Colonic mucosa (tissue), 4 donors: ENCODE data around the gene PRKAR1B. TPM values are rescaled to one million over a fixed set of nuclear protein-coding genes. Genes with fewer than 3 reads are reported as not detected.

Experiments used
- DNase-seq: peaks from one replicate; pipeline ENCODE4 v3.0.0-alpha.2; 2020
- H3K27ac ChIP-seq: fragments of 200-600 bp; one replicate; pipeline ENCODE4 v1.8.0; 2021
- H3K27me3 ChIP-seq: fragments of 200-600 bp; one replicate; pipeline ENCODE4 v1.8.0; 2021
- H3K36me3 ChIP-seq: fragments of 200-600 bp; one replicate; pipeline ENCODE4 v1.8.0; 2021
- H3K4me1 ChIP-seq: fragments of 200-600 bp; one replicate; pipeline ENCODE4 v1.8.0; 2021; ENCODE audit warnings: mild to moderate bottlenecking
- H3K4me3 ChIP-seq: fragments of 200-600 bp; one replicate; pipeline ENCODE4 v1.8.0; 2021
- H3K9ac ChIP-seq, 2 donors: one replicate each; pipeline ENCODE4 v1.7.0; 2013; ENCODE audit warnings: control low read depth in 2 of 2, low read depth in 2 of 2, low read length in 2 of 2
- H3K9me3 ChIP-seq: fragments of 200-600 bp; one replicate; pipeline ENCODE4 v1.8.0; 2021
- CTCF ChIP-seq: fragments of 200-600 bp; IDR thresholded peaks from one replicate; pipeline ENCODE4 v1.8.0; 2022; ENCODE audit warnings: antibody characterized with exemption, mild to moderate bottlenecking
- intact Hi-C: fragments of 100-400 bp; cut with DNase I; formaldehyde crosslinking; loops from one replicate; pipeline ENCODE4 v1.14.1; 2022
- total RNA-seq, 2 donors: library from RNA; stranded (reverse); fragmentation: NEBNext Ultra II Directional in 1 of 2; extraction: Animal tissue kit (Norgen Biotek cat#: 25700) in 1 of 2; gene quantifications; one replicate each; pipeline ENCODE4 v1.2.1, GENCODE V29; 2021
- donor health status: healthy.
- donor health status: DM: no; HTN: no; CAD: no.
- donor health status: DM: no; HTN: no; CAD: no.

Gene PRKAR1B
- total RNA-seq, 2 donors from 2014 or later = 19.2 to 32.8 TPM

- no peaks in the 10 kb centered on the region for H3K9me3 ChIP-seq
- no peaks in the 10 kb centered on the region for H3K36me3 ChIP-seq
- no peak overlapping the region for H3K4me3 ChIP-seq
- no peak for DNase-seq
- H3K4me1 ChIP-seq = peaks cover 7% of the 10 kb centered on the region
- TF ChIP-seq CTCF = no peak
- H3K27ac ChIP-seq = no peak overlapping the region
- H3K27me3 ChIP-seq = no peaks in the 10 kb centered on the region
- intact Hi-C loops = no loop called here
- no peak overlapping the region for H3K9ac ChIP-seq
These were observed 16.9 kb downstream of the PRKAR1B start for GRCh38 chr7:710161-710560.

GRCh38 chr7:707296-708000 lies 19.6 kb downstream of the PRKAR1B start:
- Histone ChIP-seq H3K9me3 (no peaks in the 10 kb centered on the region), H3K9ac (peak overlapping the region in 1 of 2 donors; percentile 34), H3K4me3 (no peak overlapping the region), H3K27ac (peak overlapping the region; percentile 15), H3K27me3 (no peaks in the 10 kb centered on the region), H3K36me3 (no peaks in the 10 kb centered on the region), H3K4me1 (peaks cover 7% of the 10 kb centered on the region)
- intact Hi-C loops = loop anchor here (5.0 kb wide), 1 partner anchor 85 kb away; no protein-coding TSS in a partner anchor
- DNase-seq = no peak
- no peak for TF ChIP-seq CTCF

DNA sequence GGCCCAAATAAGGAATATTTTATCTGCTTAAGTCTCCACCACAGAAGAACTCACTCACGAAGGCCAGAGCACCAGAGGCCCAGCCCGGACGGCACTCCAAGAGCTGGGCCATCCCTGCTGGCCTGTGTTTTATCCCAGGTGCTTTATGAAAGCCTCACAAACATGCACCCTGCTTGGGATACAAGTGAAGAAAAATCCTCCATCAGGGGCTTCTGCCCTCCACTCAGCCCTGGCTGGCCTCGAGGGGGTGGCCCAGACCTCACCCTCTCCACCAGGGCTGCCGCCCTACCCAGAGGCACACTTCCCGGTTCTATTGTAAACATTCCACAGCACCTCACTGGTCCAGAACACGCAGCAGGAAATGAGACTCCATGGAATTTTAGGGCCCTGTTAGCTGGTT lies 20.4 kb downstream of the PRKAR1B start:
- TF ChIP-seq CTCF = no peak
- intact Hi-C loops = loop anchor here (5.0 kb wide), 1 partner anchor 84 kb away; no protein-coding TSS in a partner anchor
- Histone ChIP-seq H3K27me3 (no peaks in the 10 kb centered on the region), H3K9ac (peak overlapping the region in 1 of 2 donors; percentile 26), H3K4me1 (peaks cover 7% of the 10 kb centered on the region), H3K36me3 (no peaks in the 10 kb centered on the region), H3K27ac (peak overlapping the region; percentile 15), H3K4me3 (no peak overlapping the region), H3K9me3 (no peaks in the 10 kb centered on the region)
- peak; percentile 72 for DNase-seq

DNA sequence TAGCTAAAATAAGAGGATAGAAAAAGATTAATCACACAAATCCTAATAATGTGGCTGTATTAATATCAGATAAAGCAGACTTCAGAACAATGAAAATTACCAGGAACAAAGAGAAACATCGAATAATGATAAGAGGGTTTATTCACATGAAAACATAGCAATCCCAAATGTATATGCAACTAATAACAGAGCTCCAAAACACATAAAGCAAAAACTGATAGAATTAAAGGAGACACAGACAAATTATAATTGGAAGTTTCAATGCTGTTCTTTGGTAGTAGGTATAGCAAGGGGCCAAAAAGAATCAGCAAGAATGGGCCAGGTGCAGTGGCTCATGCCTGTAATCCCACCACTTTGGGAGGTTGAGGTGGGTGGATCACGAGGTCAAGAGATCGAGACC lies 24.0 kb downstream of the PRKAR1B start:
- H3K4me3 ChIP-seq = no peak overlapping the region
- intact Hi-C loops = no loop called here

DNA sequence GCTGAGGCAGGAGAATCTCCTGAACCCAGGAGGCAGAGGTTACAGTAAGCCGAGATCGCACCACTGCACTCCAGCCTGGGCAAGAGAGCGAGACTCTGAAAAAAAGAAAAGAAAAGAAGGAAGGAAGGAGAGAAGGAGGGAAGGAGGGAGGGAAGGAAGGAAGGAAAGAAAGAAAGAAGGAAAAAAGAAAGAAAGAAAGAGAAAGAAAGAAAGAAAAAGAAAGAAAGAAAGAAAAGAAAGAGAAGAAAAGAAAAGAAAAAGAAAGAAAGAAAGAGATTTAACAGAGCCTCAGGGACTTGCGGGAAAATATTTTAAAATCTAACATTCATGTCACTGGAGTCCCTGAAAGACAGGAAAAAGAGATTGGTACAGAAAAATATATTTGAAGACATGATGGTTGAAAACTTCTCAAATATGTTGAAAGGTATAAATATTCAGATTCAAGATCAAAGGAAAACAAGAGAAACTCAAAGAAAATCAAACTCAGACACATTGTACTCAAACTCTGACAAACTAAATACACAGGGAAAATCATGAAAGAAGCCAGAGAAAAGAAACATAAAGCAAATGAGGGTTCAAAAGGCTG lies 25.9 kb downstream of the PRKAR1B start:
- Histone ChIP-seq H3K4me3 (no peak overlapping the region), H3K9me3 (no peaks in the 10 kb centered on the region), H3K36me3 (no peaks in the 10 kb centered on the region), H3K27me3 (no peaks in the 10 kb centered on the region), H3K4me1 (peaks cover 4% of the 10 kb centered on the region), H3K9ac (no peak overlapping the region), H3K27ac (no peak overlapping the region)
- TF ChIP-seq CTCF = no peak
- intact Hi-C loops = no loop called here
- DNase-seq = no peak

More for the DNA sequence above, 24.0 kb downstream of the PRKAR1B start:
- no peak for DNase-seq
- H3K9me3 ChIP-seq = no peaks in the 10 kb centered on the region
- no peaks in the 10 kb centered on the region for H3K36me3 ChIP-seq
- H3K9ac ChIP-seq = no peak overlapping the region
- H3K27ac ChIP-seq = no peak overlapping the region
- TF ChIP-seq CTCF = no peak
- H3K4me1 ChIP-seq = peaks cover 7% of the 10 kb centered on the region
- no peaks in the 10 kb centered on the region for H3K27me3 ChIP-seq
